HG02588 (cell line): ENCODE results near the gene UGT1A5.

ENCODE experiments used
- ATAC-seq: cut with Tn5 transposase; IDR thresholded peaks from one replicate; pipeline ENCODE4 v1.9.1; 2021; ENCODE audit warnings: mild to moderate bottlenecking, moderate library complexity; ENCODE audit not compliant: unreplicated experiment

Gene UGT1A5

DNA sequence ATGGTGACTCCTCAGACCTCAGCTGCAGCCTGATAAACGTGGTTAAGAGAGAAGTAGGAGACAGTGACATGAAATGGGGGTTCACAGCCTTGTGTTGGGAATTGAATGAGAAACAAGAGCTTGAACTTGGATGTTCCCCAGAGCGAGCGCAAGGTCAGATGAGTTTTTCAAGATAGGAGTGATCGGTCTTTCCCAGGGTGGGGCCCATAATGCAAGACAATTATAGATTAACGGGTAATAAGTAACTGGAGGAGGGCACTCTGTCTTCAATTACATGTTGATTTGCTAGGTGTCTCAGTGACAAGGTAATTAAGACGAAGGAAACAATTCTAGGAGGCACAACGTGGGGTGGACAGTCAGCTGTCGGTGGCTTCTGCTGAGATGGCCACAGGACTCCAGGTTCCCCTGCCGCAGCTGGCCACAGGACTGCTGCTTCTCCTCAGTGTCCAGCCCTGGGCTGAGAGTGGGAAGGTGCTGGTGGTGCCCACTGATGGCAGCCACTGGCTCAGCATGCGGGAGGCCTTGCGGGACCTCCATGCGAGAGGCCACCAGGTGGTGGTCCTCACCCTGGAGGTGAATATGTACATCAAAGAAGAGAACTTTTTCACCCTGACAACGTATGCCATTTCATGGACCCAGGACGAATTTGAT, at the start of gene UGT1A5:
UGT1A5 (plus strand) TSS at position 297 of the 651 bp plus-strand sequence; CDS start at position 382, 85 bp downstream.
- ATAC-seq: no peak

DNA sequence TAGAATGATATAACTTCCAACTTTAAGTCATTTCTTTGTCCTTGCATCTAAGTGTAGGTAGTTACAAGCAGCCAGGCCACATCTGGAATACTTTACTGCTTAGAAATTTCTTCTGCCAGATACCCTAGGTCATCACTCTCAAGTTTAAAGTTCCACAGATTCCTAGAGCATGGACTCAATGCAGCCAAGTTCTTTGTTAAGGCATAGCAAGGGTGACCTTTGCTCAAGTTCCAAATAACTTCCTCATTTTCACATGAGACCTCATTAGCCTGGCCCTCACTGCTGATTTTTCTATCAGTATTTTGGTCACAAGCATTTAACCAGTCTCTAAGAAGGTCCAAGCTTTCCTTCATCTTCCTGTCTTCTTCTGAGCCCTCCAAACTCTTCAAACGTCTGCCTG, 48.8 kb upstream of the UGT1A5 start:
- ATAC-seq: no peak

- ATAC-seq: no peak
Observed at GRCh38 chr2:233668605-233669260, 44.0 kb upstream of the UGT1A5 start.

GRCh38 chr2:233671290-233672161, 41.2 kb upstream of the UGT1A5 start, which contains the start of gene UGT1A9:
Gene UGT1A9 (plus strand): TSS chr2:233671898. CDS start chr2:233671935, 37 bp downstream.
- no peak for ATAC-seq

DNA sequence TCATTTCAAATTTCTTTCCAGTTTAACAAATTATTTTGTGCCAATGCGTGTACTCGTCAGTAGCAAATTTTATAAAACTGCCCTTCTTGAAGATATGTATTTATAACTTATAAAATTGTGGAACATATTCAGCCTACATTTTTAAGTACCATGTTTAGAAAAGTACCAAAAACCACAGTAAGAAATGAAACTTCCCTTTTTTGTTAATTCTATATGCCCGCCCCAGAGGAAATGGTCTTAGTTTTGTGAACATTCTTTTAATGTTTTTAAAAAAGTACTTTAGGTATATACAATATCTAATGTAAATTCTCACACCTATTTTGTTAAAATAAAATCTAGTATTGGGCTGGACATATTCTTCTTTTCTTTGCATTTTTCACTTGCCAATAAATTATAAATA, 39.8 kb upstream of the UGT1A5 start:
- ATAC-seq: no peak

DNA sequence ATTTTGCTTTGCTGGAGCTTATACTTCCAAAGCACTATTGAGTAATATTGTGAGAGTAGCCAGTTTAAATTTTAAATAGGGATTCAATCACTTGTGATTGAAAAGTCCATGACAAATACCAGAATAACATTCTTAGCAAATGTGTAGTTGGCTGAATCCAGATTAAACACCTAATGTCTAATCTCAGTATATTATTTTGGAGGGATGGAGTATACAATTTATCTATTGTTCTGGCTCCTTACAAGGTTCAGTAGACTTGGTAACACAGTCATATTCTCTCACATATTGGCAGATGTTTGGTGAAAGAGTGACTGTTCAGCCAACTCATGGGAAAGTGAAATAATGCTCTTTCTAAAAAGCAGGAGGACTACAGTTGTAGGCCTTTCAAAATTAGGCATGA, 38.8 kb upstream of the UGT1A5 start:
- no peak for ATAC-seq

GRCh38 chr2:233674314-233674713, 38.4 kb upstream of the UGT1A5 start:
- ATAC-seq: no peak

GRCh38 chr2:233674995-233675394, 37.7 kb upstream of the UGT1A5 start:
- ATAC-seq: no peak

DNA sequence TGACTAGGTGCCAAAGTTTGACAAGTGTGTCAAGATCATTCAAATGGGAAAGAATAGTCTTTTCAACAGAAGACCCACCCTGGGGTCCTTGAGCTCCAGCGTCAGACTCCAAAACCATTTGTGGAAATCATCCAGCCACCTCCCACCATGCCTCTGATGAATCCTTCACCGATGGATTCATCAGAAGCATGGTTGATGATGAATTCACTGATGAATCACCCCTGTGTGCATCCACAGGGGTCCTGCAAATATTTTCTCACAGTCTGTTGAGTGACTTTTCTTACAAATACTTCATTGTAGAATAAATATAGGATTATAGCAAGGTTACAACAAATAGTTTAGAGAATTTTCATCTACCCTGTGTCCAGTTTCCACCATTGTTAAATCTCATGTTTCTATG, 36.7 kb upstream of the UGT1A5 start:
- ATAC-seq: no peak

DNA sequence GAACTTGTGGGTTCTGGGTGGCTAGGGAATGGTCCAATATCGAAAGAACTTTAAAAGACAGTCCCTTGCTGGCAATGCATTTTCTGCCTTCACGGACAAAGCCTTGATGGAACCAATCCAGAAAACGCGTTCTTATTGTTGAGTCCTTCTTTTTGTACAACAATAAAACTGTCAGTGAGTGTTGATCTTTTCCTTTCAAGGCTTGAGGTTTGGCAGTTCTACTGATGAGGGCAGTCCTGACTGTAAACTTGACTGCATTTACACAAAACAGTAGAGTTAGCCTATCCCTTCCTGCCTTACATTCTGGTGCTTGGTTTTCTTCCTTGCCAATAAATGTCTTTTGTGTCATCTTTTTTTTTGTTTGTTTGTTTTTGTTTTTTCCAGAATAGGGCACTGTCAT, 33.5 kb upstream of the UGT1A5 start:
- ATAC-seq: no peak

DNA sequence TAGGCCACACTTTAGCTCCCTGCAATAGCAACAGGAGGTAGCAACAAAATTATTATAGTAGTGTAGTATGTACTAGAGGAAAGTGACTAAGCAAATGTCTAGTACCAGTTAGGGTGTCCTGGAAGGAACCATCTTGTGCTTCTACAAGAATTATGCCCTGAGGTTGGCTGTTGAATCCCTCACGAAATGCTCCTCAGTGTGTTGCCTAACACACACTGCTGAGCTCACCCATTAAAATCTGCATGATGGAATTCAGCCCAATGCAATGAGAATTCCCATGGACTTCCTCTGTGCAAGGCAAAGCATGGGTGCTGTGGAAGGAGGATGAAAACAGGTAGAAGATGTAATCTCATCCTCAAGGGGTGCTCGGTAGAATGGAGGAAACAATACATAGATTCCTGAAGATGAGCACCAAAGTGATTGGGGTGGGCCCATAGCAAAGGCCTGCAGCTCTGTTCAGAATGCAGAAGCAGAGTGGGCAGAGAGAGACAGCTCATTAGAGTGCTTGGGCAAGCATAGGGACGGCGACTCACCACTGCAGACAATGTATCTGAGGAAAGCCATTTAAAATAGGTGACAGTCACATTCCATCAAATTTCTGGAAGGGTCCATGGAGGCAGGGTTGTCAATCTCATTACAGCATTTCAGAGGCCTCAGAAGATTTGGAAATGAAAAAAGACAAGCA, 32.2 kb upstream of the UGT1A5 start:
- no peak for ATAC-seq

GRCh38 chr2:233681521-233682099, 31.1 kb upstream of the UGT1A5 start, which contains the start of gene UGT1A7:
Gene UGT1A7 (plus strand): TSS chr2:233681901. CDS start chr2:233681938, 37 bp downstream.
- no peak for ATAC-seq

DNA sequence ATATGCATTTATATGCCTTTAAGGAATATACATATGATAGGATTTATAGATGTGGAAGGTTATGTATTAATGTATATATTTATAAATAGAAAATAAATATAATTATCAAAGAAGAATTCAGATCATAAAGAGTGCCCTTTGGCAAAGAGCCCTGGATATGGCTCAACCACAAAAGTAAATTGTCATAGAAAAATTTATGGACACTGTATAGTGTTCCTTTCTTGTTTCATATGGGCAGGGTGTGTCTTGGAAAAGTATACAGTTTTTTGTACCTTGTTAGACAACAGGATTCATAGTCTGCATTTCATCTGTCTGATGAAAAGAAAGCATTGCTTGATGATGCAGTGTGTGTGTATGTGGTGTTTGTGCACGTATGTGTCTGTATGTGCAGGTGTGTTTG, 28.1 kb upstream of the UGT1A5 start:
- no peak for ATAC-seq

- ATAC-seq: no peak
Observed at GRCh38 chr2:233686928-233687327, 25.8 kb upstream of the UGT1A5 start.

- ATAC-seq: no peak
Observed at GRCh38 chr2:233688341-233688740, 24.4 kb upstream of the UGT1A5 start.

- ATAC-seq: no peak
Observed at GRCh38 chr2:233689031-233689430, 23.7 kb upstream of the UGT1A5 start.

DNA sequence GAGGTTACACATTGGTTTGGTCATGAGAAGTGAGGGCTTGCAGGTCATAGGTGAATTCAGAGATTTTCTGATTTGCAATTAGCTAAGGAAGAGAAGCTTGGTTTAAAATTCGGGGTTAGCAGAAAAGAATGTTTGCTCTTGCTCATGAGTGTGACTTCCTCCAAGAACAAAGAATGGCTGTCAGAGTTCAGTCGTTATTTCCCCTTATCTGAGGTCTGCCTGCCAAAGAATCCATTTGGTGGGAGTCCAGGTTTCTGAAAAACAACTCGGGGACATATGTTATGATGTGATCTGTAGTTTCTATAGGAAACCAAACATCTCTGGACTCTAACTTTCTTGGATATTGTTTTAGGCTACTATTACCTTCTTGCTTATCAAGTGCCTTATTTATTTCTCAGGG, 23.2 kb upstream of the UGT1A5 start:
- no peak for ATAC-seq

DNA sequence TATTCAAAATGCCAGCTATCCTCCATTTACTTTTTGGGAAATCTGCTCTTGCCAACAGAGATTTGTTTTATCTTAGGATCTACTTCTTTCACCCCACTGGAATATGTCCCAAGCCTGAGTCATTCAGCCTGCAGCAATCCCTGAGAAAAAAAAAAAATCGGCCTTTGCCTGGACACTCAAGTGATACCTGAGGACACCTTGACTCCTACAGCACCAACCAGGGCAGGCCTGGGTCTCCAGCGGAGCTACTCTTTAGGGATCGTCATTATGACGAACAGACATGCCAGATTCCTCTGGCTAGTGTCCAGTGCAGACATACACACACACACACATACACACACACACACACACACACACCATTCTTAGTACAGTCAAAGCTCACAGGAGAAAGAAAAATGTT, 22.3 kb upstream of the UGT1A5 start:
- ATAC-seq: no peak

GRCh38 chr2:233691443-233692433, 21.0 kb upstream of the UGT1A5 start:
- no peak for ATAC-seq
